HepG2 (cell line): Measurements from ENCODE around the gene NUDT6. TPM values are rescaled to one million over a fixed set of nuclear protein-coding genes. Genes with fewer than 3 reads are reported as not detected.
A peak's percentile ranks its signal among the peaks of the same experiment; 100 is the strongest.

ENCODE experiments used
- BHLHE40 ChIP-seq: IDR thresholded peaks from 2 replicates; pipeline ENCODE4 v1.6.1; 2011; ENCODE audit warnings: low read length, improper control_type of control experiment
- CAMTA2 ChIP-seq: sonication (generic); formaldehyde crosslinking; IDR thresholded peaks from 2 replicates; pipeline ENCODE4 v1.4.0; 2020; ENCODE audit warnings: mild to moderate bottlenecking, missing genetic modification reagents, borderline replicate concordance
- CREB3 ChIP-seq: sonication (generic); formaldehyde crosslinking; IDR thresholded peaks from 2 replicates; pipeline ENCODE4 v1.5.0; 2020; ENCODE audit warnings: missing genetic modification reagents
- E2F1 ChIP-seq: sonication (generic); formaldehyde crosslinking; IDR thresholded peaks from 2 replicates; pipeline ENCODE4 v1.5.0; 2020; ENCODE audit warnings: missing genetic modification reagents
- ESRRA ChIP-seq: sonication (generic); formaldehyde crosslinking; IDR thresholded peaks from 2 replicates; pipeline ENCODE4 v1.5.1; 2020; ENCODE audit warnings: mild to moderate bottlenecking, low read depth, missing genetic modification reagents
- HNRNPK ChIP-seq: fragments of 200-400 bp; formaldehyde crosslinking; IDR thresholded peaks from 2 replicates; pipeline ENCODE4 v1.6.1; 2018; ENCODE audit warnings: low read length, low read depth, moderate library complexity, mild to moderate bottlenecking; ENCODE audit not compliant: poor library complexity, severe bottlenecking
- RFX5 ChIP-seq: IDR thresholded peaks from 2 replicates; pipeline ENCODE4 v1.6.1; 2011; ENCODE audit warnings: low read depth, low read length, improper control_type of control experiment
- RXRA ChIP-seq: sonication (generic); formaldehyde crosslinking; IDR thresholded peaks from 2 replicates; pipeline ENCODE4 v1.5.1; 2020; ENCODE audit warnings: missing genetic modification reagents
- SMAD3 ChIP-seq: sonication (generic); formaldehyde crosslinking; IDR thresholded peaks from 2 replicates; pipeline ENCODE4 v1.4.0; 2020; ENCODE audit warnings: missing genetic modification reagents
- ZBTB1 ChIP-seq: sonication (generic); formaldehyde crosslinking; IDR thresholded peaks from 2 replicates; pipeline ENCODE4 v1.4.0; 2020; ENCODE audit warnings: missing genetic modification reagents, borderline replicate concordance
- ZBTB14 ChIP-seq: sonication (generic); formaldehyde crosslinking; IDR thresholded peaks from 2 replicates; pipeline ENCODE4 v1.4.0; 2020; ENCODE audit warnings: missing genetic modification reagents
- ZNF205 ChIP-seq: IDR thresholded peaks from 2 replicates; pipeline ENCODE4 v1.6.1; 2018; ENCODE audit warnings: missing biosample characterization, missing genetic modification reagents
- ZNF232 ChIP-seq: sonication (generic); formaldehyde crosslinking; IDR thresholded peaks from 2 replicates; pipeline ENCODE4 v1.4.0; 2020; ENCODE audit warnings: missing genetic modification reagents, borderline replicate concordance
- polyA plus RNA-seq, 8 experiments: library from polyadenylated mRNA; depleted of rRNA in 3 of 8; stranded (reverse) in 7 of 8; unstranded in 1 of 8; fragments of >200 nt; fragmentation: Illumina TruSeq in 4 of 8; extraction: Trizol in 4 of 8; gene quantifications; 2 replicates each; pipeline versions ENCODE4 v1.2.1 to v1.2.3, GENCODE V29; 2011 to 2016; ENCODE audit warnings: low read depth in 4 of 8, missing spikeins in 1 of 8, mixed read lengths in 1 of 8; ENCODE audit not compliant: insufficient read depth in 1 of 8
- total RNA-seq, 5 experiments: library from RNA; depleted of rRNA; stranded (reverse); fragments of >200 nt; fragmentation: Illumina TruSeq; extraction: Trizol; gene quantifications; 2 replicates each; pipeline ENCODE4 v1.2.3, GENCODE V29; 2016; ENCODE audit warnings: low read depth in 1 of 5
- TF ChIP-seq, protein P1 (sequence below), 2 experiments: sonication (generic) in 1 of 2; formaldehyde crosslinking in 1 of 2; IDR thresholded peaks; 2 replicates each; pipeline versions ENCODE4 v1.4.0 to v1.6.1; 2016 to 2020; ENCODE audit warnings: borderline replicate concordance in 1 of 2, low read depth in 1 of 2, mild to moderate bottlenecking in 1 of 2, missing genetic modification reagents in 1 of 2
- TF ChIP-seq, protein P2 (sequence below): sonication (generic); formaldehyde crosslinking; IDR thresholded peaks from 2 replicates; pipeline ENCODE4 v1.4.0; 2020; ENCODE audit warnings: missing genetic modification reagents

NUDT6 gene
- total and polyA plus RNA-seq, 2 of the 13 experiments (the other 11 are each of a cell fraction or from before 2014, with no cell fraction given): 4.8 to 8.3 TPM

DNA sequence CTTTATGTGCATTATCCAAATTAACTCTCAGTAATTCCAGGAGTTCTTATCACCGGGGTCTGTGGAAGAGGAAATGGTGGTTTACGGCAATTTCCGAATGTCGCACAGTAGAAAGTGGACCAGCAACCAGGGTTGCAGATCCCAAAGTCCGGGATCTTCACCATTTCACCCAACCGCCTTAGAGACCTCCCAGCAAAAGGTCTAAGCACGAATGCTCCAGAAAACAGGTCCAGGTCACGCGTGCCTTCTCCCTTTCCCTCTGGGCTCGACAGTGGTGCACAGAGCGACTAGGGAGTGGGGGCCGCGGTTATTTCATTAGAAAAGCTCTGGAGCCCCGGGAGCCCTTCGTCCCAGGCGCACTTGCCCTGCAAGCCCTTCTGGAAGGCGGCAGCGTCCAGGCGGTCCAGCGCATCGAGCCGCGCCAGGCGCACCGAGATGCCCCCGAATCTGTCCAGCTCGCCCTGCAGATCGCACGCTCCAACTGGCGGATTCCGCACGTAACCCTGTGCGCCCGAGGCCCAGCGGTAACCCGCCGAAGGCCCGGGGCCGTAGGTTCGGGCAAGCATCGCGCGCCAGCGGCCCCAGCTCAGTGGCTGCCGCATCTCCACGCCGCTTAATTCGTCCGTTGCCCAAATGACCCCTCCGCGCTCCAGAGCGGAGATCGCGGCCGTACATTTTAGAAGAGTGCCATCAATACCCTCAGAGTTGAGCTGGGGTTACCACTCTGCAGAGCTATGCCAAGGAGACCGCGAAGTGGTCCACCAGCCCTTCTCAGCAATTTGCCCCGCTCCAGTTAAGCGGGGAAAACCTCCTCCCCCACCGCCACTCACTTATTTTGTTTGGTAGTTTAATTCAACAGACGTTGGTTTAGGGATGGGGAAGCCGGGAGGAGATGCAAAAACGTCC is at the start of gene NUDT6 (continued):
- TF ChIP-seq, protein P1, sequence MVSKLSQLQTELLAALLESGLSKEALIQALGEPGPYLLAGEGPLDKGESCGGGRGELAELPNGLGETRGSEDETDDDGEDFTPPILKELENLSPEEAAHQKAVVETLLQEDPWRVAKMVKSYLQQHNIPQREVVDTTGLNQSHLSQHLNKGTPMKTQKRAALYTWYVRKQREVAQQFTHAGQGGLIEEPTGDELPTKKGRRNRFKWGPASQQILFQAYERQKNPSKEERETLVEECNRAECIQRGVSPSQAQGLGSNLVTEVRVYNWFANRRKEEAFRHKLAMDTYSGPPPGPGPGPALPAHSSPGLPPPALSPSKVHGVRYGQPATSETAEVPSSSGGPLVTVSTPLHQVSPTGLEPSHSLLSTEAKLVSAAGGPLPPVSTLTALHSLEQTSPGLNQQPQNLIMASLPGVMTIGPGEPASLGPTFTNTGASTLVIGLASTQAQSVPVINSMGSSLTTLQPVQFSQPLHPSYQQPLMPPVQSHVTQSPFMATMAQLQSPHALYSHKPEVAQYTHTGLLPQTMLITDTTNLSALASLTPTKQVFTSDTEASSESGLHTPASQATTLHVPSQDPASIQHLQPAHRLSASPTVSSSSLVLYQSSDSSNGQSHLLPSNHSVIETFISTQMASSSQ (IDR thresholded peaks at IDR 0.05; ENCODE audit: low read depth): no peak
- TF ChIP-seq, protein P1 (CRISPR knock-in tag; IDR thresholded peaks at IDR 0.05; ENCODE audit: borderline replicate concordance): peak; percentile 50; the same call in 1 of the 2 replicates
- TF ChIP-seq ESRRA (CRISPR knock-in tag) (0 out of 2 replicates have a peak, but pooled peaks have one; percentile 51), BHLHE40 (0 out of 2 replicates have a peak, but pooled peaks have one; percentile 16), RXRA (peak; percentile 54; the same call in 1 of the 2 replicates), ZBTB14 (CRISPR knock-in tag) (no peak), SMAD3 (peak; percentile 41), E2F1 (CRISPR knock-in tag) (no peak), HNRNPK (no peak), ZBTB1 (CRISPR knock-in tag) (no peak), ZNF232 (CRISPR knock-in tag) (no peak), CREB3 (CRISPR knock-in tag) (no peak), RFX5 (no peak), CAMTA2 (CRISPR knock-in tag) (no peak), ZNF205 (CRISPR knock-in tag) (no peak)
- TF ChIP-seq, protein P2, sequence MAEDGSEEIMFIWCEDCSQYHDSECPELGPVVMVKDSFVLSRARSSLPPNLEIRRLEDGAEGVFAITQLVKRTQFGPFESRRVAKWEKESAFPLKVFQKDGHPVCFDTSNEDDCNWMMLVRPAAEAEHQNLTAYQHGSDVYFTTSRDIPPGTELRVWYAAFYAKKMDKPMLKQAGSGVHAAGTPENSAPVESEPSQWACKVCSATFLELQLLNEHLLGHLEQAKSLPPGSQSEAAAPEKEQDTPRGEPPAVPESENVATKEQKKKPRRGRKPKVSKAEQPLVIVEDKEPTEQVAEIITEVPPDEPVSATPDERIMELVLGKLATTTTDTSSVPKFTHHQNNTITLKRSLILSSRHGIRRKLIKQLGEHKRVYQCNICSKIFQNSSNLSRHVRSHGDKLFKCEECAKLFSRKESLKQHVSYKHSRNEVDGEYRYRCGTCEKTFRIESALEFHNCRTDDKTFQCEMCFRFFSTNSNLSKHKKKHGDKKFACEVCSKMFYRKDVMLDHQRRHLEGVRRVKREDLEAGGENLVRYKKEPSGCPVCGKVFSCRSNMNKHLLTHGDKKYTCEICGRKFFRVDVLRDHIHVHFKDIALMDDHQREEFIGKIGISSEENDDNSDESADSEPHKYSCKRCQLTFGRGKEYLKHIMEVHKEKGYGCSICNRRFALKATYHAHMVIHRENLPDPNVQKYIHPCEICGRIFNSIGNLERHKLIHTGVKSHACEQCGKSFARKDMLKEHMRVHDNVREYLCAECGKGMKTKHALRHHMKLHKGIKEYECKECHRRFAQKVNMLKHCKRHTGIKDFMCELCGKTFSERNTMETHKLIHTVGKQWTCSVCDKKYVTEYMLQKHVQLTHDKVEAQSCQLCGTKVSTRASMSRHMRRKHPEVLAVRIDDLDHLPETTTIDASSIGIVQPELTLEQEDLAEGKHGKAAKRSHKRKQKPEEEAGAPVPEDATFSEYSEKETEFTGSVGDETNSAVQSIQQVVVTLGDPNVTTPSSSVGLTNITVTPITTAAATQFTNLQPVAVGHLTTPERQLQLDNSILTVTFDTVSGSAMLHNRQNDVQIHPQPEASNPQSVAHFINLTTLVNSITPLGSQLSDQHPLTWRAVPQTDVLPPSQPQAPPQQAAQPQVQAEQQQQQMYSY (CRISPR knock-in tag): no peak
